Fibroblast of mammary gland (primary cell): Measurements from ENCODE around the gene NLGN2.

Experiments
- DNase-seq: peaks from one replicate; pipeline ENCODE4 v3.0.0-alpha.2; 2010; ENCODE audit warnings: low read depth
- H3K4me3 ChIP-seq: 2 replicates; pipeline ENCODE4 v1.5.1; 2011; ENCODE audit warnings: low read depth, mild to moderate bottlenecking, low read length, moderate library complexity; ENCODE audit not compliant: control insufficient read depth
- TF ChIP-seq, protein P1 (sequence below): conservative IDR thresholded peaks from 2 replicates; pipeline ENCODE4 v1.5.1; 2011; ENCODE audit warnings: low read depth, low read length, inconsistent platforms; ENCODE audit not compliant: control insufficient read depth, insufficient read depth

Gene NLGN2

DNA sequence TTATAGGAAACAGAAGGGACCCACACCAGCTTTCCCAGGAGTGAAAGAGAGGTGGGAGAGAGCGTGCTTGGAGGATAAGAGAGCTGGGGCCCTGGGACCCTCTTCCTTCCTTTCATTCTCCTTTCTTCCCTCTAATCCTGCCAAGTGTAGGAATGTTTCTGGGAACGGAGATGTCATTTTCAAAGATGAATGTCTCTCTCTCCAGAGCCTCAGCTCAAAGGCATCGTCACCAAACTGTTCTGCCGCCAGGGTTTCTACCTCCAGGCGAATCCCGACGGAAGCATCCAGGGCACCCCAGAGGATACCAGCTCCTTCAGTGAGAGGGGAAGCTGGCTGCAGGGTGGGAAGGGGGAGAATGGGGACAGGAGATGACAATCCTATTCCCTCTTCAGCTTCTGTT, 33.6 kb downstream of the NLGN2 start:
- no peak overlapping the region for H3K4me3 ChIP-seq
- TF ChIP-seq, protein P1, sequence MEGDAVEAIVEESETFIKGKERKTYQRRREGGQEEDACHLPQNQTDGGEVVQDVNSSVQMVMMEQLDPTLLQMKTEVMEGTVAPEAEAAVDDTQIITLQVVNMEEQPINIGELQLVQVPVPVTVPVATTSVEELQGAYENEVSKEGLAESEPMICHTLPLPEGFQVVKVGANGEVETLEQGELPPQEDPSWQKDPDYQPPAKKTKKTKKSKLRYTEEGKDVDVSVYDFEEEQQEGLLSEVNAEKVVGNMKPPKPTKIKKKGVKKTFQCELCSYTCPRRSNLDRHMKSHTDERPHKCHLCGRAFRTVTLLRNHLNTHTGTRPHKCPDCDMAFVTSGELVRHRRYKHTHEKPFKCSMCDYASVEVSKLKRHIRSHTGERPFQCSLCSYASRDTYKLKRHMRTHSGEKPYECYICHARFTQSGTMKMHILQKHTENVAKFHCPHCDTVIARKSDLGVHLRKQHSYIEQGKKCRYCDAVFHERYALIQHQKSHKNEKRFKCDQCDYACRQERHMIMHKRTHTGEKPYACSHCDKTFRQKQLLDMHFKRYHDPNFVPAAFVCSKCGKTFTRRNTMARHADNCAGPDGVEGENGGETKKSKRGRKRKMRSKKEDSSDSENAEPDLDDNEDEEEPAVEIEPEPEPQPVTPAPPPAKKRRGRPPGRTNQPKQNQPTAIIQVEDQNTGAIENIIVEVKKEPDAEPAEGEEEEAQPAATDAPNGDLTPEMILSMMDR: no peak
- no peak for DNase-seq

DNA sequence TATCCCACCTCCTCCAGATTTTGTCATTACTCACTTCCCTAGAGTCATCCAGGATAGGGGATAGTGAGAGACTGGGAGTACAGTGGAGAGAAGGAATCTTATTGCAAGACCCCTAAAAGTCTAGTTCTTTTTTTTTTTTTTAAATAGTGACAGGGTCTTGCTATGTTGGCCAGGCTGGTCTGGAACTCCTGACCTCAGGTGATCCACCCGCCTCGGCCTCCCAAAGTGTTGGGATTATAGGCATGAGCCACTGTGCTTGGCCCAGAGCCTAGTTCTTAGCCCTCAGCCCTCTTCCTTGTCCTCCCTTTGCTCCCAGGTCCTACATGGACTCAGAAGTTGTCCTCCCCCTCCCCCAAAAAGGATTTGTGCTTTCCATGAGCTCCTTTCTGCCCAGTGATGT, 34.5 kb downstream of the NLGN2 start:
- no peak for DNase-seq
- no peak overlapping the region for H3K4me3 ChIP-seq
- TF ChIP-seq, protein P1: no peak

DNA sequence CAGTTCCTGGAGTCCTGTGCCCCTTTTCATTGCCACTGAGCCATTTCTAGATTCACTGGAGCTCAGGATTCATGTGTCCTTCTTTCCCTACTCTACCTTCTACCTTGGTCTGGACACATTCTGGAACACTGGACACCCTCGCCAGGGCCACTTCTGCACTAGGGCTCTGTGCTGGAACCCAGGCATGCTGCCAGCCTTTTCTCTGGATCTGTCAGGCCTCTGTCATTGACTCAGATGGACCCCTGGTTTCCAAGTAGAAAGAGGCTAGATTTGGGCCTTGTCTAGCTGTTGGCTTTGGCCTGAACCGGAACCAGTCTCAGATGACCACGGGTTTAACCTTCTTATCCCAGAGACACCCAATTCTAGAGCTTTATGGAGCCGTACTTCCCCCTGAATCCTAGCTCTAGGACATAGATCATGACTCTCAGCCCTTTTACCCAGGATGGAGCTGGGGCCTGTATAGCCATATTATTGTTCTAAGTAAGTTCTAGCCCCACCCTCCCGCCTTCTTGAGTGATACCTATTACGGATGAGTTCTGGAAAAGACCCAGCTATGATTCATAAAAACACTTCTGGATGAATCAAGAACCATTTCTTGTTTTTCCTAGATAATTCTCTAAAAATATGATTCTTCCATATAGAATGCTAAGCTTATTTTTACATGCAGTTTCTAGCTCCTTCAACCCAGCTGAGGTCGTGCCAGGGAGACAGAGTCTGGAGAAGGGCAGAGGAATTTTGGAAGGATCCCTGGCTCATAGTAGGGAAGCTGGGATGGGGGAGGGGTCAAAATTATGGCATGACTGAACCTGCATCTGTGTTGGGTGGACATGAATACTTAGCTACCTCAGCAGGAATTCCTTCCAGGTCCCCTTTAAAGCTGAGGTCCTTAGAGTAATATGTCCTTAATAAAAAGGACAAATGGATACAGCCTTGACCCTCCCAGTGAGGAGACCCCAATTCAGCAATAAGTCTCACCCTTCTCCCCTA, 36.1 kb downstream of the NLGN2 start:
- TF ChIP-seq, protein P1: no peak
- no peak overlapping the region for H3K4me3 ChIP-seq
- DNase-seq: peak; percentile 80

DNA sequence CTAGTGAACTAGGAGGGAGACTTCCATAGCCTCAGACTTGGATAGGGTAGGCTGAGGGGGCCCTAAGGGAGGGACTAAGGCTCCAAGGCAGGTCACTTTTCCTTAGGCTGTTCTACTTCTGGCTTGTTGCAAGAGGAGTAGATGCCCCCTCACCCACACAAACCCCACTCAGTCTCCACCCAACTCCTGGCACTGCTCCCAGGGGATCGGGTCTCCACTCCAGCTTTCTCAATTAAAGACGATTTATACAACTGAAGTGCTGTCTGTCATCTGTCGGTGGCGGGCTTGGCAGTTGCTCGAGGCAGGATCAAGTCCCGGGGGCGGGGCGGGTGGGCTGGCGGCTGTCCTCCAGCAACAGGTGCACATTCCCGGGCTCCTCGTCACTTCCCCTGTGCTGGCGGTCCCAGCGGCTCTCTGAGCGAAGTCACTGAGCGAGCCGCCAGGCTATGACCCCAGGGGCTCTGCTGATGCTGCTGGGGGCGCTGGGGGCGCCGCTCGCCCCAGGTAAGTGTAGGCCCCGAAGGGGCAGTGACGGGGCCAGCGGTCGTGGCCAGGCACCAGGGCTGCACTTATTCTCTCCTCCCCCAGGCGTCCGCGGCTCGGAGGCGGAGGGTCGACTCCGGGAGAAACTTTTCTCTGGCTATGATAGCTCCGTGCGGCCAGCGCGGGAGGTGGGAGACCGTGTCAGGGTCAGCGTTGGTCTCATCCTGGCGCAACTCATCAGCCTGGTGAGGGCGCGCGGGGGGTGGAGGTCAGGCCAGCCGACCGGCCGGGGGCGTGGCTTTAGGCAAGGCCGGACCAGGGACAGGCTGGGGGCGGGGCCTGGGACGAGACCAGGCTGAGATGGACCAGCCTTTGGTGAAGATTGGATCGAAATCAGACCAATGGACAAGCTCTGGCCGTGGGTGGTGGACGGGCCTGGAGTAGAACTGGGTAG, 37.3 kb downstream of the NLGN2 start, which contains the start of gene CHRNB1:
CHRNB1 (plus strand) TSS at position 380 of the 937 bp plus-strand sequence; CDS start at position 447, 67 bp downstream.
- peak; percentile 21 for DNase-seq
- TF ChIP-seq, protein P1: no peak

DNA sequence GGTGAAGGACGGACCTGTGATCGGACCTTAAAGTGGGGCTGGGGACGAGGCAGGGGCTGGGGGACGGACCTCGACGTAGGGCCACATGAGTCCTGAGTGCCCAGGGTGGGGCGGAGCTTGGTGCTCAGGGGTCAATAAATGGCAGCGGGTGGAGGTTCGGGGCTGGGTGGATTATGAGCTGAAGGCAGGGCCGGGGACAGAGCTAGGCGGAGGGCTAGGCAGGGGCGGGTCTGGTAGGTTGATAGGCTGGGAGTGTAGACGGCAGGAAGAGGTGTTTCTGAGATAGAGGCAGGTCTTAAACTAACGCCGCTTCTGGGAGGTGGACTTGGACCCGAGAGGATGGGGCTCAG, 37.9 kb downstream of the NLGN2 start:
- DNase-seq: no peak
- TF ChIP-seq, protein P1: no peak
- no peak overlapping the region for H3K4me3 ChIP-seq

More for the DNA sequence above, 37.3 kb downstream of the NLGN2 start, which contains the start of gene CHRNB1:
- H3K4me3 ChIP-seq: peak within 1 kb of the TSS; percentile 32

DNA sequence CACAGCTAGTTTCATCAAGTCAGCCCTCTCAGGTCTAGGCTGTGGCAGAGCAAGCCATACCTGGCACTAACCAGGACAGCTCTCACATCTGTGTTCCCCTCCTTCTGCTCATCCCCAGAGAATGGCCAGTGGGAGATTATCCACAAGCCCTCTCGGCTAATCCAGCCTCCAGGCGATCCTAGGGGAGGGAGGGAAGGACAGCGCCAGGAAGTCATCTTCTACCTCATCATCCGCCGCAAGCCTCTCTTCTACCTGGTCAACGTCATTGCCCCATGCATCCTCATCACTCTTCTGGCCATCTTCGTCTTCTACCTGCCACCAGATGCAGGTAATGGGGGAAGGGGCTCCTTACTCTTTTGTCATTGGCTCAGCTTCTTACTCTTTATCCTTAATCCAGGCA, 40.8 kb downstream of the NLGN2 start:
- H3K4me3 ChIP-seq: no peak overlapping the region
- DNase-seq: no peak
- TF ChIP-seq, protein P1: no peak
